Right atrium auricular region (tissue), 2 donors: ENCODE results near the gene SAMD11. TPM values are rescaled to one million over a fixed set of nuclear protein-coding genes. Genes with fewer than 3 reads are reported as not detected.

Experiments
- DNase-seq: peaks from one replicate; pipeline ENCODE4 v3.0.0-alpha.2; 2019; ENCODE audit warnings: low spot score
- H3K27ac ChIP-seq, 2 donors: fragments of 200-600 bp; sonication (generic); 1 replicate in 1 of 2; 2 replicates in 1 of 2; pipeline ENCODE4 v1.5.1; 2016 to 2019
- H3K27me3 ChIP-seq, 2 donors: fragments of 200-600 bp; sonication (generic); one replicate each; pipeline versions ENCODE4 v1.5.1 to v1.6.0; 2017 to 2019
- H3K36me3 ChIP-seq: fragments of 200-600 bp; sonication (generic); one replicate; pipeline ENCODE4 v1.5.1; 2016
- H3K4me1 ChIP-seq, 2 donors: fragments of 200-600 bp; sonication (generic); one replicate each; pipeline versions ENCODE4 v1.5.1 to v1.6.0; 2017 to 2019
- H3K4me3 ChIP-seq, 2 donors: fragments of 200-600 bp; sonication (generic); 1 replicate in 1 of 2; 2 replicates in 1 of 2; pipeline ENCODE4 v1.5.1; 2017 to 2019; ENCODE audit warnings: mild to moderate bottlenecking in 1 of 2, moderate library complexity in 1 of 2
- H3K9me3 ChIP-seq, 2 donors: fragments of 200-600 bp; sonication (generic); one replicate each; pipeline ENCODE4 v1.5.1; 2019
- CTCF ChIP-seq, 2 donors: fragments of 200-600 bp; sonication (generic); IDR thresholded peaks; one replicate each; pipeline ENCODE4 v1.5.1; 2019; ENCODE audit warnings: antibody characterized with exemption in 2 of 2
- total RNA-seq, 2 donors: library from RNA; depleted of rRNA; stranded (reverse); fragments of >200 nt; gene quantifications; one replicate each; pipeline ENCODE4 v1.1.0, GENCODE V29; 2016

Gene SAMD11
- total RNA-seq, 2 donors from 2014 or later, result 2.7 to 6.4 TPM

DNA sequence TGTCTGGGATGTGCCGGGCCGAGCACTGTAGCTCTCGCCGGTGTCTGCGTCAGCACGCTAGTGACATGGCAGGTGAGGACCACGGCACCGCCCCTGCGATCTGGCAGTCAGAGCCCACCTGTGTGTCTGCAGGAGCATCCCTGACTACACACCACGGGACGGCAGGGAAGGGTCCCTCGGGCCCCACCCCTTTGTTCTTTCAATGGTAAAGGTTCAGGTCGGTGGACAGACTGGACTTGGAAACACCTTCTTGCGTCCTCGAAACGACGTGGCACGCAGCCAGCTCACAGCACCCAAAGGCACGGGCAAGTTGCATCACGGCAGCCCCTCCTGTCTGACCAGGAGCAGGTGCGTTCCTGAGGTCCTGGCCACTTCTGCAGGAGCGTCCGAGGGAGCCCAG, 3.7 kb upstream of the SAMD11 start:
- TF ChIP-seq CTCF (IDR thresholded peaks at IDR 0.05), result no peak
- no peak for DNase-seq
- H3K27ac ChIP-seq, result no peak overlapping the region
- H3K4me3 ChIP-seq, result no peak overlapping the region
- H3K36me3 ChIP-seq, result no peaks in the 10 kb centered on the region
- H3K4me1 ChIP-seq, result peaks cover 0 to 38% of the 10 kb centered on the region in 2 donors
- H3K27me3 ChIP-seq, result no peaks in the 10 kb centered on the region
- no peaks in the 10 kb centered on the region for H3K9me3 ChIP-seq

DNA sequence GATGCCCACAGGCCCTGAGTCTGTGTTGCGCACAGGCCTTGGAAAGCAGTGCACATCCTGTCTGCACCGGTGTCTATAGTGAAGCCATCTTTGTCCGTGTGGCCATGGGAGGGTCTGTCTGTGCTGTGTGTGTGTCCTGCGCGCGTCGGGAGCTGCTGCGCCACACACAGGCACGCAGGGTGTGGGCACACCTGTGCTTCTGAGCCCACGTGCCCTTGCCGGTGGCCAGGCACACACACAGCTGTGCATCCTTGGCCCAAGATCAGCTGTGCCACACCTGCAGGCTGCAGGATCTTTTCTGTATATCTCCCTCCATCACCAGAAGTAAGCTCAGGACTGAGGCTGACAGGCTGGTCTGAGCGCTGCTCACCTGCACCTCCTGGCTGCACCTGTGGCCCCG, 3.2 kb upstream of the SAMD11 start:
- Histone ChIP-seq H3K4me3 (no peak overlapping the region), H3K4me1 (peaks cover 0 to 43% of the 10 kb centered on the region in 2 donors), H3K36me3 (no peaks in the 10 kb centered on the region), H3K27ac (no peak overlapping the region), H3K27me3 (no peaks in the 10 kb centered on the region), H3K9me3 (no peaks in the 10 kb centered on the region)
- no peak for DNase-seq
- no peak for TF ChIP-seq CTCF (IDR thresholded peaks at IDR 0.05)

DNA sequence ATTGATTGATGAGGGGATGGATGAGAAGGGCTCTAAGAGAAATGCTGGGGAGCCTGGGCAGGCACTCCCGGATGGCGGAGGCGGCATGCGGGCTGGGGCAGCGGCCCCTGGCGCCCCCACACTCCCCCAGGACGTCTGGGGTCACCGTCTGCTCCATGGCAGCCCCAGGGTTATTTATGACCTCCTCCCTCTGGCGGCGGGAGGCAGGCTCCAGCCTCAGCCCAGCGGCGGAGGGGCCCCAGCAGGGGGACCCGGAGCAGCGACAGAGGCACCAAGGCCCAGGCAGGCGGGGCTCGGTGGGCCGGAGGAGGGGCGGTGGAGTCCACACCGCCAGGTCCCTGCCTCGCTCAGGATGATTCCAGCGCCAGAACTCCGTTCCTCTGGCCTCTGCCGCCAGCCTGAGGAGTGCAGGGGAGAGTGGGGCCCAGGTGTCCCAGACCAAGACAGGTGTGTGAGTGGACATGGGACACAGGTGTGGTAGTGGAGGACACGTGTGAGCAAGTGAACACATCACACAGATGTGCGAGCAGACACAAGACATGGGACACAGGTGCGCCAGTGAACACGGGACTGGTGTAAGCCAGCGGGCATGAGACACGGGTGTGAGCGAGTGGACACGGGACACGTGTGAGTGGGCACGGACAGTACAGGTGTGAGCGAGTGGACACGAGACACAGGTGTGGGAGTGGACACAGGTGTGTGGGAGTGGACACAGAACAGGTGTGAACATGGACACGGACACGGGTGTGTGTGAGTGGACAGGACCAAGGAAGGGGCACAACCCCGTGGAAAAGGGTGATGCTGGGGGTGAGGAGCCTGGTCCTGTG, 2.5 kb upstream of the SAMD11 start:
- Histone ChIP-seq H3K9me3 (no peaks in the 10 kb centered on the region), H3K27me3 (no peaks in the 10 kb centered on the region), H3K4me1 (peaks cover 0 to 49% of the 10 kb centered on the region in 2 donors), H3K4me3 (no peak overlapping the region), H3K36me3 (no peaks in the 10 kb centered on the region), H3K27ac (no peak overlapping the region)
- peak; percentile 41 to 70 for TF ChIP-seq CTCF (IDR thresholded peaks at IDR 0.05)
- no peak for DNase-seq

- H3K36me3 ChIP-seq, result no peaks in the 10 kb centered on the region
- no peak overlapping the region for H3K27ac ChIP-seq
- peak overlapping the region; percentile 37 to 53 for H3K4me3 ChIP-seq
- no peaks in the 10 kb centered on the region for H3K27me3 ChIP-seq
- DNase-seq, result no peak
- H3K4me1 ChIP-seq, result peaks cover 0 to 43% of the 10 kb centered on the region in 2 donors
- TF ChIP-seq CTCF (IDR thresholded peaks at IDR 0.05), result no peak
- no peaks in the 10 kb centered on the region for H3K9me3 ChIP-seq
Observed at GRCh38 chr1:923991-924655, 400 bp downstream of the SAMD11 start.

GRCh38 chr1:924656-925560, 1.2 kb downstream of the SAMD11 start:
- Histone ChIP-seq H3K4me3 (peak overlapping the region; percentile 37 to 53), H3K27ac (peak overlapping the region in 1 of 2 donors; percentile 35), H3K36me3 (no peaks in the 10 kb centered on the region), H3K9me3 (no peaks in the 10 kb centered on the region), H3K4me1 (peaks cover 0 to 43% of the 10 kb centered on the region in 2 donors), H3K27me3 (no peaks in the 10 kb centered on the region)
- TF ChIP-seq CTCF (IDR thresholded peaks at IDR 0.05), result peak in 1 of 2 donors; percentile 20
- DNase-seq, result no peak
